GM23338 (cell line): ENCODE data around the gene FAM76B. TPM values are rescaled to one million over a fixed set of nuclear protein-coding genes. Genes with fewer than 3 reads are reported as not detected.

Experiments
- ATAC-seq: fragments of 200-7000 bp; cut with Tn5 transposase; 3 replicates; pipeline ENCODE4 v1.9.1; 2020
- DNase-seq: peaks from one replicate; pipeline ENCODE4 v3.0.0-alpha.2; 2015; ENCODE audit warnings: low spot score
- H2AFZ ChIP-seq: fragments of 200-600 bp; sonication (generic); 2 replicates; pipeline ENCODE4 v1.8.0; 2016; ENCODE audit warnings: antibody characterized with exemption, mild to moderate bottlenecking, moderate library complexity
- H3F3A ChIP-seq: fragments of 200-600 bp; sonication (generic); replicated peaks from 2 replicates; pipeline ENCODE4 v1.8.0; 2017; ENCODE audit warnings: antibody characterized with exemption, mixed run types, low read depth
- H3K27ac ChIP-seq: fragments of 200-600 bp; sonication (generic); 2 replicates; pipeline ENCODE4 v1.6.1; 2016; ENCODE audit warnings: low read depth
- H3K27me3 ChIP-seq: fragments of 200-600 bp; sonication (generic); 2 replicates; pipeline ENCODE4 v1.8.0; 2016; ENCODE audit warnings: mild to moderate bottlenecking, mixed run types, moderate library complexity; ENCODE audit not compliant: insufficient read depth
- H3K36me3 ChIP-seq: fragments of 200-600 bp; sonication (generic); 2 replicates; pipeline ENCODE4 v1.8.0; 2016; ENCODE audit warnings: mild to moderate bottlenecking; ENCODE audit not compliant: insufficient read depth
- H3K4me1 ChIP-seq: fragments of 200-600 bp; sonication (generic); 2 replicates; pipeline ENCODE4 v1.8.0; 2016; ENCODE audit warnings: mild to moderate bottlenecking, moderate library complexity; ENCODE audit not compliant: insufficient read depth
- H3K4me2 ChIP-seq: fragments of 200-600 bp; sonication (generic); 2 replicates; pipeline ENCODE4 v1.7.1; 2017; ENCODE audit warnings: mixed run types
- H3K4me3 ChIP-seq: fragments of 200-600 bp; sonication (generic); 2 replicates; pipeline ENCODE4 v1.6.1; 2016; ENCODE audit warnings: mixed run types
- H3K79me2 ChIP-seq: fragments of 200-600 bp; sonication (generic); replicated peaks from 2 replicates; pipeline ENCODE4 v1.8.0; 2017; ENCODE audit warnings: mild to moderate bottlenecking; ENCODE audit not compliant: insufficient read depth
- H3K9me2 ChIP-seq: fragments of 200-600 bp; sonication (generic); 2 replicates; pipeline ENCODE4 v1.8.0; 2017; ENCODE audit not compliant: insufficient read depth
- H4K20me1 ChIP-seq: fragments of 200-600 bp; sonication (generic); replicated peaks from 2 replicates; pipeline ENCODE4 v1.8.0; 2017; ENCODE audit warnings: mild to moderate bottlenecking; ENCODE audit not compliant: insufficient read depth
- H3K27ac Mint-ChIP-seq: 2 replicates; pipeline ENCODE4 v1.8.0; 2020; ENCODE audit warnings: inconsistent platforms, mild to moderate bottlenecking, moderate library complexity, mixed read lengths
- H3K27me3 Mint-ChIP-seq: 3 replicates; pipeline ENCODE4 v1.8.0; 2022; ENCODE audit warnings: low read depth, mild to moderate bottlenecking, moderate library complexity, mixed read lengths, inconsistent platforms; ENCODE audit not compliant: insufficient read depth, poor library complexity
- H3K36me3 Mint-ChIP-seq: 3 replicates; pipeline ENCODE4 v1.8.0; 2021; ENCODE audit warnings: low read depth, mild to moderate bottlenecking, inconsistent platforms, moderate library complexity, mixed read lengths
- H3K4me1 Mint-ChIP-seq: 3 replicates; pipeline ENCODE4 v1.8.0; 2020; ENCODE audit warnings: mild to moderate bottlenecking, inconsistent platforms, mixed read lengths
- H3K4me3 Mint-ChIP-seq: 3 replicates; pipeline ENCODE4 v1.8.0; 2021; ENCODE audit warnings: moderate library complexity, mild to moderate bottlenecking, inconsistent platforms, mixed read lengths
- H3K9me3 Mint-ChIP-seq: 3 replicates; pipeline ENCODE4 v1.8.0; 2020; ENCODE audit warnings: moderate library complexity, mild to moderate bottlenecking, inconsistent platforms, mixed read lengths
- CREB1 ChIP-seq: fragments of 250-450 bp; sonication (Bioruptor Pico); IDR thresholded peaks from 2 replicates; pipeline ENCODE4 v1.5.0; 2020; ENCODE audit warnings: low read depth, mild to moderate bottlenecking, moderate library complexity
- CTCF ChIP-seq, 2 experiments: fragments of 200-600 bp in 1 of 2; sonication (generic) in 1 of 2; conservative IDR thresholded peaks; 2 replicates each; pipeline versions ENCODE4 v1.5.1 to v1.6.1; 2016 to 2017; ENCODE audit warnings: antibody characterized with exemption in 2 of 2, low read depth in 2 of 2, mild to moderate bottlenecking in 2 of 2, moderate library complexity in 1 of 2
- ETS1 ChIP-seq: IDR thresholded peaks from 2 replicates; pipeline ENCODE4 v1.6.1; 2016; ENCODE audit warnings: antibody characterized with exemption
- EZH2 ChIP-seq: fragments of 200-600 bp; sonication (generic); IDR thresholded peaks from one replicate; pipeline ENCODE4 v1.8.0; 2017; ENCODE audit warnings: antibody characterized with exemption, mild to moderate bottlenecking, low read depth; ENCODE audit not compliant: unreplicated experiment
- EZH2phosphoT487 ChIP-seq: fragments of 200-600 bp; sonication (generic); IDR thresholded peaks from one replicate; pipeline ENCODE4 v1.8.1; 2018; ENCODE audit warnings: antibody characterized with exemption; ENCODE audit not compliant: unreplicated experiment
- JUNB ChIP-seq: IDR thresholded peaks from one replicate; pipeline ENCODE4 v1.6.1; 2016; ENCODE audit warnings: antibody characterized with exemption; ENCODE audit not compliant: unreplicated experiment
- POLR2AphosphoS5 ChIP-seq: IDR thresholded peaks from 2 replicates; pipeline ENCODE4 v1.6.1; 2016; ENCODE audit warnings: antibody characterized with exemption, low read depth
- STAT1 ChIP-seq: IDR thresholded peaks from one replicate; pipeline ENCODE4 v1.6.1; 2016; ENCODE audit warnings: antibody characterized with exemption; ENCODE audit not compliant: unreplicated experiment
- ZNF114 ChIP-seq: fragments of 250-450 bp; sonication (Bioruptor Pico); IDR thresholded peaks from 2 replicates; pipeline ENCODE4 v1.5.0; 2020; ENCODE audit warnings: mild to moderate bottlenecking, moderate library complexity
- polyA plus RNA-seq: library from polyadenylated mRNA; unstranded; fragments of >200 nt; fragmentation: Nextera tagmentation; extraction: Ambion mirVana; gene quantifications from 2 replicates; pipeline ENCODE4 v1.2.1, GENCODE V29; 2016
- total RNA-seq: library from RNA; depleted of rRNA; stranded (reverse); fragments of >200 nt; shearing (Covaris generic); gene quantifications from 2 replicates; pipeline ENCODE4 v1.2.3, GENCODE V29; 2014

The FAM76B gene
- total and polyA plus RNA-seq, 2 experiments from 2014 or later: 21.1 to 37.9 TPM

- H3F3A ChIP-seq: no peaks in the 10 kb centered on the region
- H3K4me1 ChIP-seq: peaks cover 11% of the 10 kb centered on the region
- H3K4me2 ChIP-seq: no peak overlapping the region
- peaks cover 13% of the 10 kb centered on the region for H3K36me3 Mint-ChIP-seq
- TF ChIP-seq JUNB (no peak), POLR2AphosphoS5 (no peak), EZH2phosphoT487 (no peak), ZNF114 (CRISPR knock-in tag) (no peak), STAT1 (no peak), CREB1 (CRISPR knock-in tag) (no peak)
- H3K27ac Mint-ChIP-seq: no peak overlapping the region
- no peaks in the 10 kb centered on the region for H3K27me3 ChIP-seq
- no peak overlapping the region for H2AFZ ChIP-seq
- peaks cover 87% of the 10 kb centered on the region for H3K79me2 ChIP-seq
- H3K36me3 ChIP-seq: no peaks in the 10 kb centered on the region
- peaks cover 27% of the 10 kb centered on the region for H3K4me1 Mint-ChIP-seq
- no peak overlapping the region for H3K4me3 Mint-ChIP-seq
- H3K4me3 ChIP-seq: no peak overlapping the region
- H3K27me3 Mint-ChIP-seq: no peaks in the 10 kb centered on the region
- no peaks in the 10 kb centered on the region for H3K9me2 ChIP-seq
- no peak for DNase-seq
- H3K27ac ChIP-seq: no peak overlapping the region
- no peaks in the 10 kb centered on the region for H3K9me3 Mint-ChIP-seq
- peaks cover 28% of the 10 kb centered on the region; the same call in 1 of the 2 replicates for H4K20me1 ChIP-seq
- ATAC-seq: no peak
These were observed 6.2 kb upstream of the FAM76B start for GRCh38 chr11:95795627-95796295.

- H3F3A ChIP-seq: no peaks in the 10 kb centered on the region
- H3K79me2 ChIP-seq: peaks cover 84% of the 10 kb centered on the region
- peaks cover 11% of the 10 kb centered on the region for H3K4me1 ChIP-seq
- Mint-ChIP-seq H3K9me3 (0 out of 3 replicates have a peak, but pooled peaks cover 4% of the 10 kb centered on the region), H3K4me3 (no peak overlapping the region), H3K4me1 (peaks cover 27% of the 10 kb centered on the region), H3K27ac (no peak overlapping the region; the same call in 1 of the 2 replicates), H3K27me3 (peaks cover 8% of the 10 kb centered on the region), H3K36me3 (no peaks in the 10 kb centered on the region)
- no peaks in the 10 kb centered on the region for H3K36me3 ChIP-seq
- DNase-seq (no peak), ATAC-seq (no peak)
- no peaks in the 10 kb centered on the region for H3K27me3 ChIP-seq
- peaks cover 28% of the 10 kb centered on the region; the same call in 1 of the 2 replicates for H4K20me1 ChIP-seq
- TF ChIP-seq CTCF (conservative IDR thresholded peaks at IDR 0.05; ENCODE audit: low read depth in 2 of 2) (no peak), ZNF114 (CRISPR knock-in tag) (no peak), EZH2 (no peak)
- no peaks in the 10 kb centered on the region for H3K9me2 ChIP-seq
- no peak overlapping the region for H3K27ac ChIP-seq
- H2AFZ ChIP-seq: no peak overlapping the region
- no peak overlapping the region for H3K4me2 ChIP-seq
- no peak overlapping the region for H3K4me3 ChIP-seq
These were observed 4.5 kb upstream of the FAM76B start for GRCh38 chr11:95794086-95794485.

GRCh38 chr11:95793116-95793515 lies 3.5 kb upstream of the FAM76B start:
- H3F3A ChIP-seq: 0 out of 2 replicates have a peak, but pooled peaks cover 5% of the 10 kb centered on the region
- no peaks in the 10 kb centered on the region for H3K36me3 ChIP-seq
- peaks cover 33% of the 10 kb centered on the region for H3K4me1 Mint-ChIP-seq
- H3K27me3 ChIP-seq: no peaks in the 10 kb centered on the region
- H3K27me3 Mint-ChIP-seq: peaks cover 8% of the 10 kb centered on the region
- peaks cover 4% of the 10 kb centered on the region; the same call in 2 of the 3 replicates for H3K36me3 Mint-ChIP-seq
- H3K79me2 ChIP-seq: peaks cover 82% of the 10 kb centered on the region
- ATAC-seq (no peak), DNase-seq (no peak)
- peaks cover 25% of the 10 kb centered on the region; the same call in 1 of the 2 replicates for H4K20me1 ChIP-seq
- no peak overlapping the region for H2AFZ ChIP-seq
- H3K4me3 ChIP-seq: no peak overlapping the region
- H3K4me1 ChIP-seq: peaks cover 17% of the 10 kb centered on the region
- no peak overlapping the region; the same call in 2 of the 3 replicates for H3K4me3 Mint-ChIP-seq
- H3K27ac Mint-ChIP-seq: no peak overlapping the region; the same call in 1 of the 2 replicates
- 0 out of 3 replicates have a peak, but pooled peaks cover 4% of the 10 kb centered on the region for H3K9me3 Mint-ChIP-seq
- no peaks in the 10 kb centered on the region for H3K9me2 ChIP-seq
- H3K27ac ChIP-seq: no peak overlapping the region
- H3K4me2 ChIP-seq: no peak overlapping the region
- no peak for TF ChIP-seq EZH2phosphoT487
- no peak for TF ChIP-seq CTCF (conservative IDR thresholded peaks at IDR 0.05; ENCODE audit: low read depth in 2 of 2)
- no peak for TF ChIP-seq EZH2
- TF ChIP-seq ETS1: no peak
